SU-DHL-6 (cell line): ENCODE data around the gene KLF4.

ENCODE experiments used
- EZH2phosphoT487 ChIP-seq: fragments of 200-600 bp; sonication (generic), shearing (Covaris generic); conservative IDR thresholded peaks from 2 replicates; pipeline ENCODE4 v1.6.1; 2018; ENCODE audit warnings: mild to moderate bottlenecking, antibody characterized with exemption, low read length, moderate library complexity, mixed read lengths
- TF ChIP-seq, protein P1 (sequence below): fragments of 200-600 bp; sonication (generic); IDR thresholded peaks from one replicate; pipeline ENCODE4 v1.5.1; 2017; ENCODE audit warnings: antibody characterized with exemption, mild to moderate bottlenecking, low read length, moderate library complexity; ENCODE audit not compliant: insufficient read depth, poor library complexity, severe bottlenecking

GRCh38 chr9:107534510-107535078 lies 45.0 kb upstream of the KLF4 start:
- TF ChIP-seq, protein P1, sequence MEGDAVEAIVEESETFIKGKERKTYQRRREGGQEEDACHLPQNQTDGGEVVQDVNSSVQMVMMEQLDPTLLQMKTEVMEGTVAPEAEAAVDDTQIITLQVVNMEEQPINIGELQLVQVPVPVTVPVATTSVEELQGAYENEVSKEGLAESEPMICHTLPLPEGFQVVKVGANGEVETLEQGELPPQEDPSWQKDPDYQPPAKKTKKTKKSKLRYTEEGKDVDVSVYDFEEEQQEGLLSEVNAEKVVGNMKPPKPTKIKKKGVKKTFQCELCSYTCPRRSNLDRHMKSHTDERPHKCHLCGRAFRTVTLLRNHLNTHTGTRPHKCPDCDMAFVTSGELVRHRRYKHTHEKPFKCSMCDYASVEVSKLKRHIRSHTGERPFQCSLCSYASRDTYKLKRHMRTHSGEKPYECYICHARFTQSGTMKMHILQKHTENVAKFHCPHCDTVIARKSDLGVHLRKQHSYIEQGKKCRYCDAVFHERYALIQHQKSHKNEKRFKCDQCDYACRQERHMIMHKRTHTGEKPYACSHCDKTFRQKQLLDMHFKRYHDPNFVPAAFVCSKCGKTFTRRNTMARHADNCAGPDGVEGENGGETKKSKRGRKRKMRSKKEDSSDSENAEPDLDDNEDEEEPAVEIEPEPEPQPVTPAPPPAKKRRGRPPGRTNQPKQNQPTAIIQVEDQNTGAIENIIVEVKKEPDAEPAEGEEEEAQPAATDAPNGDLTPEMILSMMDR: no peak
- TF ChIP-seq EZH2phosphoT487: no peak
